WTC11 (cell line): ENCODE data around the gene ZFP64. TPM values are rescaled to one million over a fixed set of nuclear protein-coding genes. Genes with fewer than 3 reads are reported as not detected.

Source experiments
- ATAC-seq: fragments of 200-7000 bp; cut with Tn5 transposase; 2 replicates; pipeline ENCODE4 v1.10.0; 2021; ENCODE audit warnings: mild to moderate bottlenecking, moderate library complexity
- CTCF ChIA-PET: fragments of 300-600 bp; sonication (Branson Sonifier 250); formaldehyde crosslinking; loops from one replicate; lab custom pipeline; 2021; ENCODE audit warnings: antibody characterized with exemption; lab: Charles Lee
- POLR2A ChIA-PET: fragments of 350-600 bp; sonication (Branson Sonifier 250); formaldehyde crosslinking; loops from one replicate; lab custom pipeline; 2021; ENCODE audit warnings: antibody characterized with exemption; lab: Charles Lee
- DNase-seq: peaks from one replicate; pipeline ENCODE4 v3.0.0; 2021; ENCODE audit warnings: low spot score
- H3K27ac Mint-ChIP-seq: 2 replicates; pipeline ENCODE4 v1.8.0; 2021; ENCODE audit warnings: mixed read lengths
- H3K27me3 Mint-ChIP-seq: 2 replicates; pipeline ENCODE4 v1.8.0; 2021; ENCODE audit warnings: low read depth, mild to moderate bottlenecking, moderate library complexity, mixed read lengths
- H3K36me3 Mint-ChIP-seq: 2 replicates; pipeline ENCODE4 v1.8.0; 2021; ENCODE audit warnings: mixed read lengths
- H3K4me1 Mint-ChIP-seq: 2 replicates; pipeline ENCODE4 v1.8.0; 2022; ENCODE audit warnings: mixed read lengths
- H3K4me3 Mint-ChIP-seq: 2 replicates; pipeline ENCODE4 v1.8.0; 2021; ENCODE audit warnings: mild to moderate bottlenecking, moderate library complexity, mixed read lengths
- H3K9me3 Mint-ChIP-seq: 2 replicates; pipeline ENCODE4 v1.8.0; 2021; ENCODE audit warnings: mixed read lengths
- ATF3 ChIP-seq: sonication (generic); formaldehyde crosslinking; conservative IDR thresholded peaks from 2 replicates; pipeline ENCODE4 v1.8.1; 2022; ENCODE audit warnings: mild to moderate bottlenecking, missing genetic modification reagents
- CREB1 ChIP-seq: sonication (generic); formaldehyde crosslinking; IDR thresholded peaks from 2 replicates; pipeline ENCODE4 v1.8.0; 2023; ENCODE audit warnings: mild to moderate bottlenecking, missing genetic modification reagents
- E2F1 ChIP-seq: sonication (generic); formaldehyde crosslinking; IDR thresholded peaks from 2 replicates; pipeline ENCODE4 v1.8.0; 2022; ENCODE audit warnings: mild to moderate bottlenecking, missing genetic modification reagents
- E2F4 ChIP-seq: sonication (generic); formaldehyde crosslinking; IDR thresholded peaks from 2 replicates; pipeline ENCODE4 v1.8.1; 2022; ENCODE audit warnings: low read depth, mild to moderate bottlenecking, moderate library complexity, missing genetic modification reagents, borderline replicate concordance
- ESRRA ChIP-seq: sonication (generic); formaldehyde crosslinking; IDR thresholded peaks from 2 replicates; pipeline ENCODE4 v1.8.1; 2022; ENCODE audit warnings: mild to moderate bottlenecking, missing genetic modification reagents, borderline replicate concordance
- FOXK1 ChIP-seq: sonication (generic); formaldehyde crosslinking; IDR thresholded peaks from 2 replicates; pipeline ENCODE4 v1.8.0; 2022; ENCODE audit warnings: mild to moderate bottlenecking, moderate library complexity, missing genetic modification reagents
- FOXP1 ChIP-seq: sonication (generic); formaldehyde crosslinking; IDR thresholded peaks from 2 replicates; pipeline ENCODE4 v1.8.0; 2022; ENCODE audit warnings: missing genetic modification reagents, mild to moderate bottlenecking, moderate library complexity, borderline replicate concordance
- HMGA2 ChIP-seq: fragments of 250-450 bp; sonication (Bioruptor Pico); IDR thresholded peaks from 2 replicates; pipeline ENCODE4 v1.4.0; 2021; ENCODE audit warnings: mild to moderate bottlenecking, moderate library complexity
- HMGXB4 ChIP-seq: sonication (generic); formaldehyde crosslinking; IDR thresholded peaks from 2 replicates; pipeline ENCODE4 v1.8.1; 2023; ENCODE audit warnings: mild to moderate bottlenecking, moderate library complexity, missing genetic modification reagents
- MLX ChIP-seq: sonication (generic); formaldehyde crosslinking; IDR thresholded peaks from 2 replicates; pipeline ENCODE4 v1.8.1; 2023; ENCODE audit warnings: mild to moderate bottlenecking, missing genetic modification reagents, moderate library complexity
- NR2C2 ChIP-seq: sonication (generic); formaldehyde crosslinking; IDR thresholded peaks from 2 replicates; pipeline ENCODE4 v1.8.0; 2022; ENCODE audit warnings: mild to moderate bottlenecking, missing genetic modification reagents
- SP1 ChIP-seq: sonication (generic); formaldehyde crosslinking; conservative IDR thresholded peaks from 2 replicates; pipeline ENCODE4 v1.8.1; 2022; ENCODE audit warnings: missing genetic modification reagents
- TEAD4 ChIP-seq: sonication (generic); formaldehyde crosslinking; IDR thresholded peaks from 2 replicates; pipeline ENCODE4 v1.8.0; 2022; ENCODE audit warnings: mild to moderate bottlenecking, missing genetic modification reagents
- ZNF263 ChIP-seq: sonication (generic); formaldehyde crosslinking; IDR thresholded peaks from 2 replicates; pipeline ENCODE4 v1.8.1; 2022; ENCODE audit warnings: low read depth, mild to moderate bottlenecking, moderate library complexity, missing genetic modification reagents
- ZNF425 ChIP-seq: fragments of 250-450 bp; sonication (Bioruptor Pico); conservative IDR thresholded peaks from 2 replicates; pipeline ENCODE4 v1.9.0; 2021; ENCODE audit warnings: mild to moderate bottlenecking
- total RNA-seq: library from RNA; stranded (reverse); gene quantifications from 3 replicates; pipeline ENCODE4 v1.2.3, GENCODE V29; 2021
- TF ChIP-seq, protein P1 (sequence below): fragments of 250-450 bp; sonication (Bioruptor Pico); IDR thresholded peaks from 2 replicates; pipeline ENCODE4 v1.9.0; 2021; ENCODE audit warnings: mild to moderate bottlenecking, borderline replicate concordance
- TF ChIP-seq, protein P2 (sequence below): sonication (generic); formaldehyde crosslinking; IDR thresholded peaks from 2 replicates; pipeline ENCODE4 v1.8.0; 2023; ENCODE audit warnings: mild to moderate bottlenecking, missing genetic modification reagents

ZFP64 gene
- total RNA-seq, 1 experiment from 2014 or later, result 26.1 TPM

DNA sequence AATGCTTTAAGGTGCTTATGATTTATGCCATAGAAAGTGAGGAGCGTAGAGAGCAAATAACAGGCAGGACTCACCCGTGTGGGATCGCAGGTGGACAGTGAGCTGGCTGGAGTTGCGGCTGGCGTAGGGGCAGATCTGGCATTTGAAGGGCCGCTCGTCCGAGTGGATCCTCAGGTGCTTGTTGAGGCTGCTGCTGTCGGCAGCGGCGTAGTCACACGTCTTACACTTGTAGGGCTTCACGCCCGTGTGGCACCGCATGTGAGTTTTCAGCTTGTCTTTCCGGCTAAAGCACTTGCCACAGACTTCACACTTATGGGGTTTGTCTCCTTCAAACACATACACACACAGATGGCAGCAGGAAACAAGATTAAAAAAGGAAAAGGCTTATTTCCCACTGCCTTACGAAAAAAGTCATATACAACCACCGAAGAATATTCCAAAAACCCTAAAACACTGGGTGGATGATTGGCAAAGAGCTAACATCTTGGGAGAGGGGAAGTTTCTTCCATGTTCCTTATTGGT is 31.5 kb downstream of the ZFP64 start (continued):
- TF ChIP-seq E2F4 (CRISPR knock-in tag) (no peak), FOXK1 (CRISPR knock-in tag) (no peak), ESRRA (CRISPR knock-in tag) (no peak), ZNF425 (no peak), NR2C2 (no peak), SP1 (no peak)
- TF ChIP-seq, protein P1, sequence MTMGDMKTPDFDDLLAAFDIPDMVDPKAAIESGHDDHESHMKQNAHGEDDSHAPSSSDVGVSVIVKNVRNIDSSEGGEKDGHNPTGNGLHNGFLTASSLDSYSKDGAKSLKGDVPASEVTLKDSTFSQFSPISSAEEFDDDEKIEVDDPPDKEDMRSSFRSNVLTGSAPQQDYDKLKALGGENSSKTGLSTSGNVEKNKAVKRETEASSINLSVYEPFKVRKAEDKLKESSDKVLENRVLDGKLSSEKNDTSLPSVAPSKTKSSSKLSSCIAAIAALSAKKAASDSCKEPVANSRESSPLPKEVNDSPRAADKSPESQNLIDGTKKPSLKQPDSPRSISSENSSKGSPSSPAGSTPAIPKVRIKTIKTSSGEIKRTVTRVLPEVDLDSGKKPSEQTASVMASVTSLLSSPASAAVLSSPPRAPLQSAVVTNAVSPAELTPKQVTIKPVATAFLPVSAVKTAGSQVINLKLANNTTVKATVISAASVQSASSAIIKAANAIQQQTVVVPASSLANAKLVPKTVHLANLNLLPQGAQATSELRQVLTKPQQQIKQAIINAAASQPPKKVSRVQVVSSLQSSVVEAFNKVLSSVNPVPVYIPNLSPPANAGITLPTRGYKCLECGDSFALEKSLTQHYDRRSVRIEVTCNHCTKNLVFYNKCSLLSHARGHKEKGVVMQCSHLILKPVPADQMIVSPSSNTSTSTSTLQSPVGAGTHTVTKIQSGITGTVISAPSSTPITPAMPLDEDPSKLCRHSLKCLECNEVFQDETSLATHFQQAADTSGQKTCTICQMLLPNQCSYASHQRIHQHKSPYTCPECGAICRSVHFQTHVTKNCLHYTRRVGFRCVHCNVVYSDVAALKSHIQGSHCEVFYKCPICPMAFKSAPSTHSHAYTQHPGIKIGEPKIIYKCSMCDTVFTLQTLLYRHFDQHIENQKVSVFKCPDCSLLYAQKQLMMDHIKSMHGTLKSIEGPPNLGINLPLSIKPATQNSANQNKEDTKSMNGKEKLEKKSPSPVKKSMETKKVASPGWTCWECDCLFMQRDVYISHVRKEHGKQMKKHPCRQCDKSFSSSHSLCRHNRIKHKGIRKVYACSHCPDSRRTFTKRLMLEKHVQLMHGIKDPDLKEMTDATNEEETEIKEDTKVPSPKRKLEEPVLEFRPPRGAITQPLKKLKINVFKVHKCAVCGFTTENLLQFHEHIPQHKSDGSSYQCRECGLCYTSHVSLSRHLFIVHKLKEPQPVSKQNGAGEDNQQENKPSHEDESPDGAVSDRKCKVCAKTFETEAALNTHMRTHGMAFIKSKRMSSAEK (CRISPR knock-in tag), result no peak
- TF ChIP-seq, all 79 proteins: peak for 0

DNA sequence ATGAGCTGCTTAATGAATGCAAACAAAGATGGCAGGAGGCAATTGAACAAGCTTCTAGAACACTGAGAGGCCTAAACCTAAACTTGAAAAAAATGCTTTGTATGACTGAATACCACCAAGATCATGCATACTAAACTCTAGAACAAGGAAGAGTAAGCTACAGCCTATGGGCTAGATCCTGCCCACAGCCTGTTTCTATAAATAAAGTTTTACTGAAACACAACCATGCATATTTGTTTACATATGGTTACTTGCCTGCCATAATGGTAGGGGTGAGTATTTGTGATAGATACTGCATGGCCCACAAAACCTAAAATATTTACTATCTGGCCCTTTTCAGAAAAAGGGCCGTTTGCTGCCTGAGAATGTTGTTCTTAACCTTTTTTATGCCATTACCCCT is 37.0 kb downstream of the ZFP64 start:
- no peak for ATAC-seq
- TF ChIP-seq TEAD4 (CRISPR knock-in tag) (no peak), CREB1 (CRISPR knock-in tag) (no peak), ZNF263 (no peak), MLX (CRISPR knock-in tag) (no peak), ATF3 (CRISPR knock-in tag) (no peak), FOXP1 (CRISPR knock-in tag) (no peak), E2F1 (CRISPR knock-in tag) (no peak), HMGA2 (CRISPR knock-in tag) (no peak), HMGXB4 (CRISPR knock-in tag) (no peak)
- TF ChIP-seq, protein P2, sequence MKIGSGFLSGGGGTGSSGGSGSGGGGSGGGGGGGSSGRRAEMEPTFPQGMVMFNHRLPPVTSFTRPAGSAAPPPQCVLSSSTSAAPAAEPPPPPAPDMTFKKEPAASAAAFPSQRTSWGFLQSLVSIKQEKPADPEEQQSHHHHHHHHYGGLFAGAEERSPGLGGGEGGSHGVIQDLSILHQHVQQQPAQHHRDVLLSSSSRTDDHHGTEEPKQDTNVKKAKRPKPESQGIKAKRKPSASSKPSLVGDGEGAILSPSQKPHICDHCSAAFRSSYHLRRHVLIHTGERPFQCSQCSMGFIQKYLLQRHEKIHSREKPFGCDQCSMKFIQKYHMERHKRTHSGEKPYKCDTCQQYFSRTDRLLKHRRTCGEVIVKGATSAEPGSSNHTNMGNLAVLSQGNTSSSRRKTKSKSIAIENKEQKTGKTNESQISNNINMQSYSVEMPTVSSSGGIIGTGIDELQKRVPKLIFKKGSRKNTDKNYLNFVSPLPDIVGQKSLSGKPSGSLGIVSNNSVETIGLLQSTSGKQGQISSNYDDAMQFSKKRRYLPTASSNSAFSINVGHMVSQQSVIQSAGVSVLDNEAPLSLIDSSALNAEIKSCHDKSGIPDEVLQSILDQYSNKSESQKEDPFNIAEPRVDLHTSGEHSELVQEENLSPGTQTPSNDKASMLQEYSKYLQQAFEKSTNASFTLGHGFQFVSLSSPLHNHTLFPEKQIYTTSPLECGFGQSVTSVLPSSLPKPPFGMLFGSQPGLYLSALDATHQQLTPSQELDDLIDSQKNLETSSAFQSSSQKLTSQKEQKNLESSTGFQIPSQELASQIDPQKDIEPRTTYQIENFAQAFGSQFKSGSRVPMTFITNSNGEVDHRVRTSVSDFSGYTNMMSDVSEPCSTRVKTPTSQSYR (CRISPR knock-in tag), result no peak

More for the DNA sequence above, 37.0 kb downstream of the ZFP64 start:
- POLR2A ChIA-PET, result no interaction called here
- no peaks in the 10 kb centered on the region for H3K4me1 Mint-ChIP-seq
- CTCF ChIA-PET, result interaction anchor here (0.7 to 2.2 kb wide), 2 partner anchors 28 to 49 kb away, joined by 5 to 6 read pairs; no protein-coding TSS in a partner anchor
- no peak overlapping the region for H3K4me3 Mint-ChIP-seq
- no peak overlapping the region for H3K27ac Mint-ChIP-seq
- H3K9me3 Mint-ChIP-seq, result peaks cover 20% of the 10 kb centered on the region
- DNase-seq, result no peak
- H3K36me3 Mint-ChIP-seq, result peaks cover 49% of the 10 kb centered on the region
- no peaks in the 10 kb centered on the region for H3K27me3 Mint-ChIP-seq
